ENCODE measurements around the gene RASGRP4.

- TF ChIP-seq CTCF (conservative IDR thresholded peaks at IDR 0.05) (no peak), ZFX (IDR thresholded peaks at IDR 0.05) (no peak)
These were observed 14.8 kb downstream of the RASGRP4 start for GRCh38 chr19:38411041-38411712.

Measured in C4-2B (cell line).